ENCODE measurements around the gene PPP1R14D. TPM values are rescaled to one million over a fixed set of nuclear protein-coding genes. Genes with fewer than 3 reads are reported as not detected.

PPP1R14D gene
- total and polyA plus RNA-seq, 7 donors = not detected

DNA sequence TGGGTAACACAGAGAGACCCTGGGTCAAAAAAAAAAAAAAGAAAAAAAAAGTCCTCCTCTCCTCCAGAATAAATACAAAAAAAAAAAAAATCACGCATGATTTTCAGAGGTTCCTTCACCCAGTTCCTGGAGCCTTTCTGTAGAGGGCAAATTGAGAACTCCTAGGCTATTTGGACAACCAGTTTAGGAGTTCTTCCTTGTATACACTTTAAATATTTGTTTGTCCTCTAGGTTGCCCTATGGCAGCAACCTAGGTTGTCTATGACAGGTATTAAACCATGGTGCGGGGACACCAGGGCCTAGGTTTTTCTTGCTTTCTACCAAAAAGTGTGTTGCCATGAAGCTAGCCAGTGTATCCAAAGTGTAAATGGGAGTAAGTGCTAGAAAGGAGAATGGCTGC is 25.4 kb downstream of the PPP1R14D start:
- ATAC-seq (no peak), DNase-seq (no peak)
- Histone ChIP-seq H3K4me1 (peaks cover 29% of the 10 kb centered on the region), H3K4me3 (no peak overlapping the region), H3K27me3 (ENCODE audit: insufficient read depth in 3 of 3, low read length in 2 of 3) (no peaks in the 10 kb centered on the region), H3K9me3 (no peaks in the 10 kb centered on the region), H3K36me3 (ENCODE audit: insufficient read depth in 1 of 2, low read depth in 1 of 2) (peaks cover 6 to 9% of the 10 kb centered on the region in 2 donors), H3K27ac (no peak overlapping the region)
- 95 to 98% (median 97%) methylated on average over 2 of the region's 2 CpGs for WGBS, 3 donors
- no peak for TF ChIP-seq CTCF (IDR thresholded peaks at IDR 0.05)
- intact Hi-C loops (cut with DNase I) = loop anchor here in 1 of 2 donors (10.0 kb wide), 1 partner anchor 48 kb away; the partner anchor contains the start of gene RMDN3

- 77 to 83% (median 83%) methylated on average over 3 of the region's 3 CpGs for WGBS, 3 donors
- peak in 1 of 2 donors; percentile 4 for DNase-seq
- no peak for TF ChIP-seq CTCF (IDR thresholded peaks at IDR 0.05)
- peak in 1 of 4 donors; percentile 44 for ATAC-seq
- peaks cover 19% of the 10 kb centered on the region for H3K4me1 ChIP-seq
- no peak overlapping the region for H3K4me3 ChIP-seq
- no peak overlapping the region for H3K27ac ChIP-seq
- intact Hi-C loops (cut with DNase I) = no loop called here
- H3K9me3 ChIP-seq = no peaks in the 10 kb centered on the region
- no peaks in the 10 kb centered on the region for H3K27me3 ChIP-seq (ENCODE audit: insufficient read depth in 3 of 3, low read length in 2 of 3)
- peaks cover 6 to 9% of the 10 kb centered on the region in 2 donors for H3K36me3 ChIP-seq (ENCODE audit: insufficient read depth in 1 of 2, low read depth in 1 of 2)
These were observed 29.0 kb downstream of the PPP1R14D start for GRCh38 chr15:40799523-40799922.

- Histone ChIP-seq H3K27ac (peak overlapping the region; percentile 9), H3K4me1 (peaks cover 14% of the 10 kb centered on the region), H3K27me3 (ENCODE audit: insufficient read depth in 3 of 3, low read length in 2 of 3) (no peaks in the 10 kb centered on the region), H3K36me3 (ENCODE audit: insufficient read depth in 1 of 2, low read depth in 1 of 2) (peaks cover 4 to 12% of the 10 kb centered on the region in 2 donors), H3K9me3 (no peaks in the 10 kb centered on the region), H3K4me3 (no peak overlapping the region)
- DNase-seq = peak in 1 of 2 donors; percentile 3
- WGBS, 3 donors = 93 to 96% (median 96%) methylated on average over 5 of the region's 5 CpGs
- no peak for ATAC-seq
- intact Hi-C loops (cut with DNase I) = no loop called here
- TF ChIP-seq CTCF (IDR thresholded peaks at IDR 0.05) = no peak
These were observed 32.0 kb downstream of the PPP1R14D start for GRCh38 chr15:40796512-40796911.

- no peak for DNase-seq
- Histone ChIP-seq H3K4me3 (no peak overlapping the region), H3K27ac (no peak overlapping the region), H3K4me1 (peaks cover 14% of the 10 kb centered on the region), H3K9me3 (no peaks in the 10 kb centered on the region), H3K36me3 (ENCODE audit: insufficient read depth in 1 of 2, low read depth in 1 of 2) (peaks cover 2 to 11% of the 10 kb centered on the region in 2 donors), H3K27me3 (ENCODE audit: insufficient read depth in 3 of 3, low read length in 2 of 3) (no peaks in the 10 kb centered on the region)
- 72 to 80% (median 76%) methylated on average over 2 of the region's 2 CpGs for WGBS, 3 donors
- no peak for ATAC-seq
- TF ChIP-seq CTCF (IDR thresholded peaks at IDR 0.05) = no peak
- intact Hi-C loops (cut with DNase I) = no loop called here
These were observed 32.5 kb downstream of the PPP1R14D start for GRCh38 chr15:40796041-40796440.

All from psoas muscle (tissue), 8 donors.